Stimulated activated CD8-positive, alpha-beta memory T cell treated with anti-CD3 and anti-CD28 coated beads, Interleukin-4, amount 100 ng/mL, for 24 hours (primary cell): ENCODE data around the gene DNAJB12.

Source experiments
- DNase-seq: peaks from one replicate; pipeline ENCODE4 v3.0.0-alpha.2; 2020; ENCODE audit warnings: low read depth

DNAJB12 gene

GRCh38 chr10:72295330-72295910 lies 59.3 kb downstream of the DNAJB12 start:
- DNase-seq = no peak

- DNase-seq = no peak
These were observed 62.5 kb downstream of the DNAJB12 start for GRCh38 chr10:72292223-72292691.

GRCh38 chr10:72291019-72291532 lies 63.6 kb downstream of the DNAJB12 start:
- no peak for DNase-seq

GRCh38 chr10:72285972-72286521 lies 68.7 kb downstream of the DNAJB12 start:
- DNase-seq = no peak

GRCh38 chr10:72283131-72283530 lies 71.6 kb downstream of the DNAJB12 start:
- no peak for DNase-seq
